ENCODE data around the gene NEURL3. TPM values are rescaled to one million over a fixed set of nuclear protein-coding genes. Genes with fewer than 3 reads are reported as not detected.

The NEURL3 gene
- total and polyA plus RNA-seq, 2 experiments from 2014 or later = 1.8 to 8.1 TPM

DNA sequence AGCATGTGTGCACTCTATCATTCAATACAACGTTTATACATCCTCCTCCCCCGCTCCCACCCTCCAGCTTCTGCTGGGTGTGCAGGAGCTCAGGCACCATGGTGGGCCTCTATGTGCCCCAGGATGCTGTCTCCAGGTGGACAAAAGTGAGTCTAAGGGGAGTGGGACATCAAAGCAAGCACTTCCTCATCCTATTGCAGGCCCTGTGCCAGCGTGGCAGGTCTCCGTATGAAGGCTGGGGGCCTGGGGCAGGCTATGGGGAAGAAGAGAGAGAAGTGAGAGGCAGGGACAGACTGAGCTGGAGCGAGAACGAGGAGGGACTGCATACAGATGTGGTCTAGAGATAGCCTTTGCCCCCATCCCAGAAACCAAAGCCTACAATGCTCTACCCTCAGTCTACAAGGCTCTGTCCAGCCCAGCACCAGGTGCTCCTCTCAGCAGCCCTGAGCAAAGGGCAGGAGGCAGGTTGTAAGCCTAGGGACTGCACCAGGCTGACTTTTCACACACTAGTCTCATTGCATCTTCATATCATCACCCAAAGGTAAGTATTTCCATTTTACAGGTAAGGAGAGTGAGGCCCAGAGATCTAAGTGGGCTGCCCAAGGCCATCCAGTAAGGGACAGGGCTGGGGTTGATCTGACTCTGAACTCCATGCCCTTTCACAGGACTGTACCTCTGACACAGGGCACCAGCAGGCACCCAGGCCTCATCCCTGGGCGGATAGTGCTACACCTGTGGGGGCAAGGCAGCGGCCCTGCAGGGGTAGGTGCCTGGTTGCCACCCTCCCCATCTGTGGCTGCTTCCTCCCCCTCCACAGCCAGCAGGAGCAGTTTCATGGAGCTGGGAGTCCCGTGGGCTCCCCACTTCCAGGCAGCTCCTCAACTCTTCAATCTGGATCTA lies 17.4 kb upstream of the NEURL3 start:
- H3K9me2 ChIP-seq (replicated peaks; ENCODE audit: insufficient read depth) = no peaks in the 10 kb centered on the region
- no peaks in the 10 kb centered on the region for H3K79me2 ChIP-seq
- no peak for DNase-seq (ENCODE audit: low spot score)
- TF ChIP-seq, protein P1, sequence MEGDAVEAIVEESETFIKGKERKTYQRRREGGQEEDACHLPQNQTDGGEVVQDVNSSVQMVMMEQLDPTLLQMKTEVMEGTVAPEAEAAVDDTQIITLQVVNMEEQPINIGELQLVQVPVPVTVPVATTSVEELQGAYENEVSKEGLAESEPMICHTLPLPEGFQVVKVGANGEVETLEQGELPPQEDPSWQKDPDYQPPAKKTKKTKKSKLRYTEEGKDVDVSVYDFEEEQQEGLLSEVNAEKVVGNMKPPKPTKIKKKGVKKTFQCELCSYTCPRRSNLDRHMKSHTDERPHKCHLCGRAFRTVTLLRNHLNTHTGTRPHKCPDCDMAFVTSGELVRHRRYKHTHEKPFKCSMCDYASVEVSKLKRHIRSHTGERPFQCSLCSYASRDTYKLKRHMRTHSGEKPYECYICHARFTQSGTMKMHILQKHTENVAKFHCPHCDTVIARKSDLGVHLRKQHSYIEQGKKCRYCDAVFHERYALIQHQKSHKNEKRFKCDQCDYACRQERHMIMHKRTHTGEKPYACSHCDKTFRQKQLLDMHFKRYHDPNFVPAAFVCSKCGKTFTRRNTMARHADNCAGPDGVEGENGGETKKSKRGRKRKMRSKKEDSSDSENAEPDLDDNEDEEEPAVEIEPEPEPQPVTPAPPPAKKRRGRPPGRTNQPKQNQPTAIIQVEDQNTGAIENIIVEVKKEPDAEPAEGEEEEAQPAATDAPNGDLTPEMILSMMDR (IDR thresholded peaks at IDR 0.05; ENCODE audit: poor library complexity) = no peak
- H3K27ac ChIP-seq = no peak overlapping the region
- H4K20me1 ChIP-seq (ENCODE audit: insufficient read depth, poor library complexity, severe bottlenecking) = no peaks in the 10 kb centered on the region
- H2AFZ ChIP-seq = no peak overlapping the region
- no peaks in the 10 kb centered on the region for H3K36me3 ChIP-seq (replicated peaks; ENCODE audit: insufficient read depth, low read depth)
- 83% methylated on average over 9 of the region's 9 CpGs for WGBS (ENCODE audit: low lambda C conversion rate, missing lambda C conversion rate)
- H3K9me3 ChIP-seq (ENCODE audit: low read depth) = no peaks in the 10 kb centered on the region
- no peaks in the 10 kb centered on the region for H3K27me3 ChIP-seq
- no peak overlapping the region for H3K4me2 ChIP-seq
- H3K4me3 ChIP-seq = no peak overlapping the region
- no peaks in the 10 kb centered on the region for H3K4me1 ChIP-seq (ENCODE audit: insufficient read depth)

DNA sequence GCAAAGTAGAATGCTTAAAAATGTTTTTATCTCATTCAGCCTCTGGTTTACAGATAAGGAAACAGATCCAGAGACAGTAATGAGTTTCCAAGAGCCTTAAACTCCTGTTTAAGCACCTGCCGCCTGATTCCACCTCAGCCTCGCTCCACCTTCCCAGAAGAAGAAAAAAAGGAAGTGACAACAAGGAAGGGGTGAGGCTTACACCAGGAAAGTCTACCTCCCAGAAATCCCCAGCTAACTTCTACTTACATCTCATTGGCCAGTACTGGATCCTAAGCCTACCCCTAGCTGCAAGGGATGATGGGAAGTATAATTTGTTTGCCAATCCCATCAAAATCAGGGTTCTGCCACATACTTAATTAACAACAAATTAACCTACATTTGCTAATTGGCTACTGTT lies 16.1 kb upstream of the NEURL3 start:
- H3K4me3 ChIP-seq = no peak overlapping the region
- H2AFZ ChIP-seq = no peak overlapping the region
- no peaks in the 10 kb centered on the region for H3K4me1 ChIP-seq (ENCODE audit: insufficient read depth)
- H3K27me3 ChIP-seq = no peaks in the 10 kb centered on the region
- H3K4me2 ChIP-seq = no peak overlapping the region
- H3K79me2 ChIP-seq = no peaks in the 10 kb centered on the region
- H3K27ac ChIP-seq = no peak overlapping the region
- no peaks in the 10 kb centered on the region for H4K20me1 ChIP-seq (ENCODE audit: insufficient read depth, poor library complexity, severe bottlenecking)
- 83% methylated on average over 2 of the region's 2 CpGs for WGBS (ENCODE audit: low lambda C conversion rate, missing lambda C conversion rate)
- no peaks in the 10 kb centered on the region for H3K36me3 ChIP-seq (replicated peaks; ENCODE audit: insufficient read depth, low read depth)
- H3K9me3 ChIP-seq (ENCODE audit: low read depth) = no peaks in the 10 kb centered on the region
- no peak for DNase-seq (ENCODE audit: low spot score)
- TF ChIP-seq EZH2phosphoT487 (IDR thresholded peaks at IDR 0.05; ENCODE audit: low read depth, severe bottlenecking, unreplicated experiment) (no peak), EZH2 (IDR thresholded peaks at IDR 0.05; ENCODE audit: borderline replicate concordance) (no peak)
- TF ChIP-seq, protein P1 (IDR thresholded peaks at IDR 0.05; ENCODE audit: poor library complexity) = no peak
- H3K9me2 ChIP-seq (replicated peaks; ENCODE audit: insufficient read depth) = no peaks in the 10 kb centered on the region

DNA sequence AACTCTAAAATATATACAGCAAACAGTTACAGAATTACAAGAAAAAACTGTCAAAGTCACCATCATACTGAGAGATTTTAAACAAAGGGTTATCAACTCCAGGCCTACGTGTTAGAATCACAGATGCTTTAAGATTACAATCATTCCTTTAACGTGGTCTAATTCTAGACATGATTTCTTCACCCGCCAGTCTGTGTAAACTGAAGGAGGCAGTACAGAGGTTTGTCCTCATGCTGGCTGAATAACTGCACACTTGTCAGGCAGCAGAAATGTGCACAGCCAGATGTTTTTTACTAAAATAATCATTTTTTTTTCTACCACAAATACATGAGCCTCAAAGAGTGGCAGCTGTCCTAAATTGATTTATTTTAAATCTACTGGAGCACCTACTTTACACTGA lies 15.5 kb upstream of the NEURL3 start:
- no peaks in the 10 kb centered on the region for H4K20me1 ChIP-seq (ENCODE audit: insufficient read depth, poor library complexity, severe bottlenecking)
- no peak overlapping the region for H3K27ac ChIP-seq
- TF ChIP-seq, protein P1 (IDR thresholded peaks at IDR 0.05; ENCODE audit: poor library complexity) = no peak
- no peaks in the 10 kb centered on the region for H3K79me2 ChIP-seq
- no peaks in the 10 kb centered on the region for H3K9me2 ChIP-seq (replicated peaks; ENCODE audit: insufficient read depth)
- no peak for DNase-seq (ENCODE audit: low spot score)
- H3K36me3 ChIP-seq (replicated peaks; ENCODE audit: insufficient read depth, low read depth) = no peaks in the 10 kb centered on the region
- H3K4me2 ChIP-seq = no peak overlapping the region
- 78% methylated on average over 3 of the region's 3 CpGs for WGBS (ENCODE audit: low lambda C conversion rate, missing lambda C conversion rate)
- no peaks in the 10 kb centered on the region for H3K27me3 ChIP-seq
- H3K4me3 ChIP-seq = no peak overlapping the region
- H2AFZ ChIP-seq = no peak overlapping the region
- H3K9me3 ChIP-seq (ENCODE audit: low read depth) = no peaks in the 10 kb centered on the region
- no peaks in the 10 kb centered on the region for H3K4me1 ChIP-seq (ENCODE audit: insufficient read depth)
